Retinal pigment epithelial cell (primary cell): ENCODE measurements around the gene THEM4.
"Not testable (repeated sequence)": the region's sequence is repeated elsewhere in the genome, so short reads cannot be mapped to it uniquely, and the experiment has no call there.

Experiments
- DNase-seq: peaks from one replicate; pipeline ENCODE4 v3.0.0-alpha.2; 2010; ENCODE audit warnings: low read depth
- H3K4me3 ChIP-seq: 2 replicates; pipeline ENCODE4 v1.5.1; 2011; ENCODE audit warnings: mild to moderate bottlenecking, low read length, control low read depth, moderate library complexity
- CTCF ChIP-seq: conservative IDR thresholded peaks from 2 replicates; pipeline ENCODE4 v1.5.1; 2011; ENCODE audit warnings: low read depth, low read length, control low read depth, inconsistent platforms

THEM4 gene

DNA sequence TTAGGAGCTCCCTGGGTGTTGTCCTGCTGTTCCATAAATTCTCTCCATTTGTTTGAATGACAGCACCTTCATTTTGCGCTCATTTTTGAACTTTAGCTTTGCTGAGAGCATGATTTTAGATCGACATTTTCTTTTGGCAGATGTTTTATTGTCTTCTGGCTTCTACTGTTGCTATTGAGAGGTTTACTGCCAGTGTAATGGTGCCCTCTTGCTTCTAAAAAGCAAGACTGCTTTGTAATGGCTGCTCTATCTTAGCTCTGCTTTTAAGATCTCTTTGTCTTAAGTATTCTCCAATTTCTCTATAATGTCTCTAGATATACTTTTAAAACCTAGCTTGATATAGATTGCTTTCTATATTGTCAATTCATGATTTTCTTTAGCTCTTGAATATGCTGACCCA is 27.8 kb downstream of the THEM4 start:
- DNase-seq: no peak
- TF ChIP-seq CTCF: no peak
- H3K4me3 ChIP-seq: no peak overlapping the region

- TF ChIP-seq CTCF: no peak
- no peak for DNase-seq
- no peak overlapping the region for H3K4me3 ChIP-seq
Observed at GRCh38 chr1:151875419-151876097, 33.8 kb downstream of the THEM4 start.

- not testable (repeated sequence) for H3K4me3 ChIP-seq, DNase-seq
Observed at GRCh38 chr1:151872776-151873175, 36.5 kb downstream of the THEM4 start.

DNA sequence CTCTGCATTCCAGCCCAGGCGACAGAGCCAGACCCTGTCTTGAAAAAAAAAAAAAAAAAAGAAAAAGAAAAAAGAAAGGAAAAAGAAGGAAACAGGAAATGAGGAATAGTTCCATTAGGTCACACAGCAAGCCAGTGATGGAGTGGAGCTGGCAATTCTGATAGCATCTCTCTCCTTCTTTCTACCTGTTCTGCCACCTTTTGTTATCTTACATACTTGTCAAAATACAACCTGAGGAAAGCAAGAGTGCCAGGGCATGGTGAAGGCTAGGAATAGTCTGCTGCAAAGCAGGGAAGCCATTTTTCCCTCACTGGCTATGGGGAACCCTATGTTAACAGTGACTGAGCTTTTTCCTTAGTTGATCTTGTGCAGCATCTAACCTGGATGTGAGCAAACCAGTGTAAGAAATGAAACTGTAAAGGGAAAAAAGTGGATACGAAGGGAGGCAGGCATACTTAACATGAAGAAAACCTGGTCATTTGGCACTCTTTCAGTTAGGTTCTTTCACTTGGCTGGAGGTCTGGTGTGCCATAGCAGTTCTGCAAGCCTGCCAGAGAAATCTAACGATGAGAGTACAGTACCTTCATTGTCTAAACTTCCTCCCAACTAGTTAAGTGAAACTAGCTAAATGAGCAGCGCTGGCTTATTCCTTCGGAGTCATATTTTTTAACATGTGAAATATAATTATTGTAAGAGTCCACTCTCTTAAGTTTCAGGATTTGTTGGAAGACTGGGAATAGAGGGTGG is 37.9 kb downstream of the THEM4 start:
- no peak overlapping the region for H3K4me3 ChIP-seq
- no peak for TF ChIP-seq CTCF
- peak; percentile 28 for DNase-seq

DNA sequence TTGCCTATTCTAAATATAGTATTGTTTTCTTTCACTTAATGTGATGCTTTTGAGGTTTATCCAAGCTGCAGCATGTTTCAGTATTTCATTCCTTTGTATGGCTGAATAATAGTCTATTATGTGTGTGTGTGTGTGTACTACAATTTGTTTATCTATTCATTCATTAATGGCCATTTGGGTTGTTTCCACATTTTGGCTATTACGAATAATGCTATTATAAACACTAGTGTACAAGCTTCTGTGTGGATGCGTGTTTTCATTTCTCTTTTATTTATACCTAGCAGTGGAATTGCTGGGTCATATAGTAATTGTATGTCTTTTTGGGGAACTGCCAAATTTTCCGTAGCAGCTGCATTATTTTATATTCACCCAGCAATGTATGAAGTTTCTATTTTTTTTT is 40.8 kb downstream of the THEM4 start:
- H3K4me3 ChIP-seq: no peak overlapping the region
- DNase-seq: no peak
- TF ChIP-seq CTCF: no peak

GRCh38 chr1:151867765-151868411 is 41.4 kb downstream of the THEM4 start:
- DNase-seq: no peak
- no peak for TF ChIP-seq CTCF
- H3K4me3 ChIP-seq: no peak overlapping the region

DNA sequence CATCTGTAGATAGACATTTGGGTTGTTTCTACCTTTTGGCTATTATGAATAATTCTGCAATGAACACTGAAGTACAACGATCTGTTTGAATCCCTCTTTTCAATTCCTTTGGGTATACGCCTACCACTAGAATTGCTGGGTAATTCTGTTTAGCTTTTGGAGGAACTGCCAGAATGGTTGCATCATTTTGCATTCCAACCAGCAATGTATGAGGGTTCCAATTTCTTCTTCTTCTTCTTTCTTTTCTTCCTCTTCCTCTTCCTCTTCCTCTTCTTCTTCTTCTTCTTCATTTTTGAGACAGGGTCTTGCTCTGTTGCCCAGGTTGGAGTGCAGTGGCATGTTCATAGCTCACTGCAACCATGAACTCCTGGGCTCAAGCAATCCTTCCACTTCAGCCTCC is 42.0 kb downstream of the THEM4 start:
- DNase-seq: no peak
- H3K4me3 ChIP-seq: no peak overlapping the region

More for the DNA sequence above, 42.0 kb downstream of the THEM4 start:
- no peak for TF ChIP-seq CTCF
